GM20000 (cell line): Measurements from ENCODE around the gene MS4A4E.

ENCODE experiments used
- DNase-seq: peaks from one replicate; pipeline ENCODE4 v3.0.0; 2012; ENCODE audit warnings: low spot score
- TF ChIP-seq, protein P1 (sequence below): IDR thresholded peaks from 2 replicates; pipeline ENCODE4 v1.5.1; 2012; ENCODE audit warnings: mild to moderate bottlenecking, control low read depth; ENCODE audit errors: extremely low read depth, missing control alignments

Gene MS4A4E

DNA sequence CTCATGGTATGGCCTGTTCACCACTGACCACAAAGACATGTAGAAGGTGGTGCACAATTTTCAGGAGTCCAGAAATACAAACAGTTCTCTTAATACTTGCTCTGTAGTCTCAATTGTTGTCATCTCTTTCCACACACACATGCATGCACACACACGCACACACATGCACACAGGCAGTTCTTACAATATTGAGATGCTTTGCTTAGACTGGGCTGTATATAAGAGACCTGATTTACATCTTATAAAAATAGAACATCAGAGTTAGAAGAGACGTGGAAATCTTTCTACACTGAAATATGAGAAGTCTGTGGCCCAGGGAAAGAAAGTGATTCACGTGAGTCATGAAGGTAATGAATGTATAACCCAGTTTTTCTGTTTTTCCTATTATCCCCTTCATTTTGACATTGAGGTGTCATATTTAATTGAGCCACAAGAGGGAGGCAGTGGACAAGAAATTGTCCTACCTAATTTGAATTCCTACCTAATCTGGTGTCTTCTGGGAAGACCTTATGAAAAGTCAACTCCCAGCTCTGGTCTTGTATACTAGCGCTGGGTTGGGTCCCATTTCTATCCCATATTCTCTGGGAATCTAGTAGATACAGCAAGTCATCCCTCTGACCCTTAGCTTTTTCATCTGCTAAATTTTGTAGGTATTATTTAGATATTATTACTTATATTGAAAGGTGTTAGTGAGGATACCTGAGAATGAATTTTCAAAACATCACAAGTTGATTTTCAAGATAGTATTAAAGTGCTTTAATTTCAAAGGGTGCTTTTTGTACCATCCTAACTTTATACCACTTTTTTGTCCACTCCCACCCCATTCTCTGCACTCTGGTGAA, 22.7 kb upstream of the MS4A4E start:
- TF ChIP-seq, protein P1, sequence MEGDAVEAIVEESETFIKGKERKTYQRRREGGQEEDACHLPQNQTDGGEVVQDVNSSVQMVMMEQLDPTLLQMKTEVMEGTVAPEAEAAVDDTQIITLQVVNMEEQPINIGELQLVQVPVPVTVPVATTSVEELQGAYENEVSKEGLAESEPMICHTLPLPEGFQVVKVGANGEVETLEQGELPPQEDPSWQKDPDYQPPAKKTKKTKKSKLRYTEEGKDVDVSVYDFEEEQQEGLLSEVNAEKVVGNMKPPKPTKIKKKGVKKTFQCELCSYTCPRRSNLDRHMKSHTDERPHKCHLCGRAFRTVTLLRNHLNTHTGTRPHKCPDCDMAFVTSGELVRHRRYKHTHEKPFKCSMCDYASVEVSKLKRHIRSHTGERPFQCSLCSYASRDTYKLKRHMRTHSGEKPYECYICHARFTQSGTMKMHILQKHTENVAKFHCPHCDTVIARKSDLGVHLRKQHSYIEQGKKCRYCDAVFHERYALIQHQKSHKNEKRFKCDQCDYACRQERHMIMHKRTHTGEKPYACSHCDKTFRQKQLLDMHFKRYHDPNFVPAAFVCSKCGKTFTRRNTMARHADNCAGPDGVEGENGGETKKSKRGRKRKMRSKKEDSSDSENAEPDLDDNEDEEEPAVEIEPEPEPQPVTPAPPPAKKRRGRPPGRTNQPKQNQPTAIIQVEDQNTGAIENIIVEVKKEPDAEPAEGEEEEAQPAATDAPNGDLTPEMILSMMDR: peak; percentile 39
- peak; percentile 45 for DNase-seq

DNA sequence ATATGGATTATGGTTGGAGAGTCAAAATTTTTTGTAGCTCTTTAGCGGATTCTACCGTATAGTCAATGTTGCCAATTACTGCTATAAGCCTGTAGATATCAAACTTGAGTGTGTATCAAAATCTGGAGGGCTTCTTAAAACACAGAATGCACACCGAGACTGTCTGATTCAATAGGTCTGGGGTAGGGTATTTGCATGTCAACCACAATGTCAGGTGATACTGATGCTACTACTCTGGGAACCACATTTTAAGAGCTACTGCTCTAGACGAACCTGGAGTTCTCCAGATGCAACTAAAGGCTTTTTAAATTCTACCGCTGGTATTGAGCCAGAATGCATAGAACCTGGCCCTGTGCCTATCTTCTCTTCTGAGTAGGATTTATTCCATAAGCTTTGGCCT, 21.7 kb upstream of the MS4A4E start:
- TF ChIP-seq, protein P1: no peak
- DNase-seq: no peak

DNA sequence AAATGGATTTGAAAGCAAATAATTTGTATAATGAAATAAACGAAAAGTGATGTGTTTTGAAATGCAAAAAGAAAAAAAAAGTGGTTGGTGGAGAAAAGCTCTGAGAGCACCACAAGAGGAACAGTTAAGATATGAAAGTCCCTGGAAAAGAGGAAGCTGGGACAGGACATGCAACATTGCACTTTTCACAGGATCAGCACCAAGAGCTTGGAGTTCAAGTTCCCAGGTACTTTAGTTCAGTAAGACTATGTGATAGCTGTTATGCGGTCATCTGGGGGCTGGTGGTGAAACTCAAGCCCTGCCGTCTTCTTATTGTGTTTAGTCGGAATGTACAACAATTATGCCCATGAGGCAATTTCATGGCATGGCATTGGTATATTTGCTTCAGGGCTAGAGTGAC, 20.5 kb upstream of the MS4A4E start:
- TF ChIP-seq, protein P1: no peak
- DNase-seq: no peak

DNA sequence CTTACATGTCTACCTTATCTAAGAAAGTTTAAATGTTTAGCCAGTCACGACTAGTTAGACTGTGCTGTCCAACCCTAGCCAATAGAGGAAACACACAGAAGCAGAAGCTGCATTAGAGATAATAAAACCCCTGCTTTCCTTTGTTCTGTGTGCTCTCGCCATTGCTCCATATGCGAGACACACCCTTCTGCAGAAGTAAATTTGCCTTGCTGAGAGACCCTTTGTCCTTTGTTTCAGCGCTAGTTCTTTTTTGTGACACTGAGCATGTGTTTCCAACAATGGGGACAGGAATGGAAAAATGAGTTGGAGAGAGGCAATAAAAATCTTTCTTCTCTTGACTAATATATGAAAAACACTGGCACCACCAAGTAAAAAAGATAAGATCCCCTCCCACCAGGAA, 18.1 kb upstream of the MS4A4E start:
- DNase-seq: no peak
- TF ChIP-seq, protein P1: no peak

DNA sequence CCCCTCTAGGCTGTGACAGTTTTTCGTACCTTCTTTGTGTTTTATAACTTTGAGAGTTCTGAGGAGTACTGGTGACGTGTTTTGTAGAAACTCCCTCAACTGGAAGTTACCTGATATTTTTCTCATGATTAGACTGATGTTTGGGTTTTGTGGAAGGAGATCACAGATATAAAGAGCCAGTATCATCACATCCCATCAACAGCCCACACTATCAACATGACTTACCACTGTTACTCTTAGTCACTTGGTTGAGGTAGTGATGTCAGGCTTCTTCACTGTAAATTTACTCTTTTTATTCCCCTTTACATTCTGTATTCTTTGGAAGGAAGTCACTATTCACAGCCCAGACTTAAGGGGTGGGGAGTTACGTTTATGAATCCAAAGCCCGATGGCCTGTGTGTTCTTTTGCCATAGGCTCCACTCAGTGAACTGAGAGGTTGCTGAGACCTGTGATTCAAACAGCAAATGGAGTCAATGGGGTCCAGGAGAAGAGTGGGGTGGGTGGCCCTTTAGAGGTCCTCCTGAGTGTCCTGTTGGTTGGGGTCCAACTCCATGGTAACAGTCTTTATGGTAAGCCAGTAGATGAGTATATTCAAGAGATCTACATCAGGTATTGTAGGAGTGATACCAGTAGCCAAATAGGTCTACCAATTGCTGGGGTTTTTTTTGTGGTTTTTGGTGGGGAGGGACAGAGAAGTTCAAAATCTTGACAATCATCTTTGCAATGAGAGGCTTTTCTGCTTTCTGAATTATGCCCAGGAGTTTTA, 15.2 kb upstream of the MS4A4E start:
- no peak for DNase-seq
- TF ChIP-seq, protein P1: no peak

DNA sequence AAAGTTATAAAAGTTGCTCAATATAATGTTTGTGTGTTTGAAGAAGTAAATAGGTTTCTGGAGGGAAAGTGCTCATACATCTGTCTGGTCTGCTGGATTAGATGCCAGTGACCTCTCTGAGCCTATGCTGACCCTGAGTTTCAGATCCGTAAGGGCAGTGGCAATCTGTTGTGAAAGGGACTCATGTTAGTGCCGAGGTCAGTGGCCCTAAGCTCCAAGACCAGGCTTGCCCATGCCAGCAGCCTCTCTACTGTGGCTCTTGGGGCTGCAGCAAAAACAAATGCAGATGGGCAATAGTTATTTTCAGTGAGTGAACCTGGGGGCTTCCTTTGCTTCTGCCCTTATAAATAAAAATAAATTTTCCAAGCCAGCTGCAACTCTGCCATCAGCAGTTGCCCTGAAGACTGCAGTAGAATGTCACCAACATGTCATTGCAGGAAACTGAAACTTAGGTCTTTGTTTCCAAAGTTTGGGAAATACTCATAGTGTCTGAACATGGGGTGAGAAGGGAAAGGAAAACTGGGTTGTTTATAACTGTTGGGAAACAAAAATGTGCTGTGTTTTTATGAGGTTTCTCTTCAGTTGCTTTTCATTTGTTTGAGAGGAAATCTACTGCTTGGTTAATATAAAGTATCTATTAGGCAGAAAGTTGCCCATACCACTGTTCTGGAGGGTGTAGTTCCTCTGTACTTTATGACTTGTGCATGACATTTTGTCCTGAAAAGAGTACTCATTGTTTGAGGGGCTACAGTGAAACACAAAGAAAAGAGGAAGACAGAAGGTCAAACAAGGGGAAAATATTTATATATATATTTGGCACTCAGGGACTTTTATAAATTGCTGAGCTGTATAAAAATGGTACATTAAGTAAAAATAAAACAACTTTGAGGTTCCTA, 9.5 kb upstream of the MS4A4E start:
- no peak for DNase-seq

More for the DNA sequence above, 9.5 kb upstream of the MS4A4E start:
- TF ChIP-seq, protein P1: no peak
